ENCODE data around the gene SIRT4. TPM values are rescaled to one million over a fixed set of nuclear protein-coding genes. Genes with fewer than 3 reads are reported as not detected.

The SIRT4 gene
- total and polyA plus RNA-seq, 2 of the 13 experiments (the other 11 are each of a cell fraction or from before 2014, with no cell fraction given) = 3.4 to 5.8 TPM

GRCh38 chr12:120260607-120261006 is 41.5 kb upstream of the SIRT4 start:
- TF ChIP-seq ZNF430 (CRISPR knock-in tag; IDR thresholded peaks at IDR 0.05) (no peak), ARNT2 (CRISPR knock-in tag; IDR thresholded peaks at IDR 0.05; ENCODE audit: low read depth) (no peak), BRCA1 (CRISPR knock-in tag; IDR thresholded peaks at IDR 0.05) (no peak), HDAC2 (CRISPR knock-in tag; IDR thresholded peaks at IDR 0.05) (no peak), ELK4 (CRISPR knock-in tag; IDR thresholded peaks at IDR 0.05; ENCODE audit: borderline replicate concordance) (no peak), ZNF256 (CRISPR knock-in tag; conservative IDR thresholded peaks at IDR 0.05) (no peak), ZNF891 (CRISPR knock-in tag; IDR thresholded peaks at IDR 0.05) (no peak), NPAS2 (CRISPR knock-in tag; IDR thresholded peaks at IDR 0.05; ENCODE audit: borderline replicate concordance) (no peak), THAP7 (CRISPR knock-in tag; IDR thresholded peaks at IDR 0.05) (no peak), ZNF224 (CRISPR knock-in tag; IDR thresholded peaks at IDR 0.05) (no peak), AGO1 (IDR thresholded peaks at IDR 0.05; ENCODE audit: low read depth, low read length, poor library complexity, severe bottlenecking) (no peak)
- H3K4me2 ChIP-seq (ENCODE audit: low read depth, low read length) = no peak overlapping the region
- ATAC-seq (no peak), FAIRE-seq (no peak), DNase-seq (ENCODE audit: low spot score) (no peak)
- WGBS (ENCODE audit: low lambda C conversion rate) = 98% methylated on average over 5 of the region's 5 CpGs
- in situ Hi-C loops (cut with HindIII; ENCODE audit: extremely low pct_ligation_motif_present, low pct_unique_long_range_greater_than_20kb) (loop anchor here (10.0 kb wide), 1 partner anchor 46 kb away; no protein-coding TSS in a partner anchor), intact Hi-C loops (cut with micrococcal nuclease; ENCODE audit: unreplicated experiment) (no loop called here)
- ChIA-PET POLR2A (interaction anchor here (8.7 to 13.4 kb wide), 2 partner anchors 31 kb away, joined by 124 to 265 read pairs; partner anchors contain the start of genes RNU4-1 and RNU4-2), CTCF (ENCODE audit: low intra/inter-chr PET ratio, low total read pairs) (no interaction called here)
- no peak overlapping the region for H3K4me3 ChIP-seq (replicated peaks in 1 of 3; ENCODE audit: insufficient read depth in 1 of 3, low read depth in 2 of 3, low read length in 3 of 3)
- H3K27me3 ChIP-seq (ENCODE audit: control insufficient read depth in 1 of 2, insufficient read depth in 2 of 2, low read length in 2 of 2) = no peaks in the 10 kb centered on the region
- peaks cover 84% of the 10 kb centered on the region for H3K4me1 ChIP-seq (ENCODE audit: insufficient read depth, low read length)
- H4K20me1 ChIP-seq (ENCODE audit: insufficient read depth, low read length) = peaks cover 3% of the 10 kb centered on the region; the same call in 1 of the 2 replicates
- no peak overlapping the region for H3K27ac ChIP-seq (ENCODE audit: extremely low read length, insufficient read depth, low read length)
- no TSS peak for BruUV-seq (replicated peaks)
- H3K9me3 ChIP-seq (ENCODE audit: low read length) = no peaks in the 10 kb centered on the region
- H3K9ac ChIP-seq (ENCODE audit: insufficient read depth, low read depth, low read length) = no peak overlapping the region
- H3K36me3 ChIP-seq (replicated peaks in 1 of 2; ENCODE audit: control insufficient read depth in 1 of 2, insufficient read depth in 2 of 2, low read length in 2 of 2) = no peaks in the 10 kb centered on the region; a peak in 2 of 5 replicates
- no peak overlapping the region for H2AFZ ChIP-seq (ENCODE audit: low read length)
- H3K79me2 ChIP-seq (ENCODE audit: insufficient read depth, low read length) = peaks cover 66% of the 10 kb centered on the region

Data from HepG2 (cell line).